PC-9 (cell line): ENCODE data around the gene DCAF17.

Experiments
- CTCF ChIP-seq: fragments of 200-600 bp; sonication (generic); conservative IDR thresholded peaks from 2 replicates; pipeline ENCODE4 v1.6.1; 2017; ENCODE audit warnings: mixed run types, antibody characterized with exemption, mild to moderate bottlenecking, moderate library complexity
- EZH2 ChIP-seq: fragments of 200-600 bp; sonication (generic); IDR thresholded peaks from 2 replicates; pipeline ENCODE4 v1.8.0; 2017; ENCODE audit warnings: antibody characterized with exemption, low read depth

GRCh38 chr2:171485116-171485515, 51.1 kb downstream of the DCAF17 start:
- TF ChIP-seq CTCF = no peak
- TF ChIP-seq EZH2 = no peak
